GM19467 (cell line): ENCODE data around the gene ATOSB.

Source experiments
- ATAC-seq: cut with Tn5 transposase; IDR thresholded peaks from one replicate; pipeline ENCODE4 v1.9.1; 2021; ENCODE audit warnings: mild to moderate bottlenecking, moderate library complexity; ENCODE audit not compliant: unreplicated experiment

Gene ATOSB

DNA sequence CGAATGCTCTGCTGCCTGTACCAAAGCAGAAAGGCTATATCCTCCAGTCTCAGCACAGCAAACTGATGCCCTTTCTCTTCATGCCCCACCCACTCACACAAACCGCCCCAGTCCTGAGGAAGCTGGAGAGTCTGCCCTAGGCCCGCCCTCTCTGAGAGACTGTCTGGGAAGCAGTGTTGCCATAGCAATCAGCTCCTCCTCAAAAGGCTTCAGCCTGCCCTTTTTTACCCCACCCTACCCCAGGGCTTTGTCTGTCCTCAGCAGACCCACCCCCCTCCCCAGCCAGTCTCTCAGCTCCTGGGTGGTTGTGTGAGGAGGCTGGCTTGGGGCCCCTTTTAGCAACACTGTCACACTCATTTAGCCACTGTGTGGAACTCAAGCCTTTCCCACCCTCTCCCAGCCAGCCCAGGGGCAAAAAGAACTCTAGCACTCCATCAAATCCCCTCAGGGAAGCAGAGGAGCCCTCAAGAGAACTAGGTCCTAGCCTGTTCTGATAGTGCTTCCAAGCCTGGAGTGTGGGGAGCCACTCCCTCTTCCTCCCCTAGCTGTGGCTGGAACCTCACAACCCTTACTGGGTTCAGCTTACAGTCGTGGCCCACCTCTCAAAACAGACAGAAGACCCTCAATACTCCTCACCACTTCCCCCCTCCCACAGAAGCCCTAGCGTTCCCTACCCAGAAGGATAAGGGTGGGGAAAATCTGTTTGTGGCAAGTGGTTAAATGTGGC lies 1.4 kb downstream of the ATOSB start:
- ATAC-seq, result no peak

DNA sequence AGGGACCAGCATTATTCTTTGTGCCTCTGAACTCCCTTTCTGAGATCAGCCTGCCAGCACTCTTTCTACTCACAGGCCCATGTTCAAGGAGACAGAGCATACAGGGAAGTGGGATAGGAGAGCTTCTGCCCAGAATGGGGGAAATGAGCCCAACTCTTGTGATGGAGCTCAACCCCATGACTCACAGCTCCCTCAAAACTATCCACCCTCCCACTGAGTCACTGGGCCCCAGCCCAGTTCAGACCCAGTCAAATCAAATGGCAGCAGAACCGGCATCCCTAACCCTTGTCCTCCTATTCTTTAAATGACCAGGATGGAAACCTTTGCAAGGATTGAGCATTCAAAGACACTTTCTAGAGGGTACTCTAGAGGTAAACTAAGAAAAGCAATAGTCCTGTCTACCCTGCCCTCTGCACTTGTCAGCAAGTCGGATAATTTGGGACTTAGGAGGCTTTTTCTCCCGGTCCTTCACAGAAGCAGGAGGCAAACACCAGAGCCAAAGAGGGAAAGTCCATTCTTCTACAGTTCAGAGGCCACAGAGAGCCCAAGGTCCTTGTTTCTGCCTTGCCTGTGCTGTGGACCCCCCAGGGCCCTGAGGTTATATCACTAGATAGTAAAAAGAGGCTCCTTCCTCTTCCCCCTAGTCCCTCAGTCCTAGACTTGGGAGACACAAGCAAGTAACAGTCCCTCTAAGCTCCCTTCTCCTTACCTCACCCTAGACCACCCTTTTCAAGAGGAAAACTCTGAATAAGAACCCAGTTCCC lies 3.2 kb downstream of the ATOSB start:
- ATAC-seq, result no peak

DNA sequence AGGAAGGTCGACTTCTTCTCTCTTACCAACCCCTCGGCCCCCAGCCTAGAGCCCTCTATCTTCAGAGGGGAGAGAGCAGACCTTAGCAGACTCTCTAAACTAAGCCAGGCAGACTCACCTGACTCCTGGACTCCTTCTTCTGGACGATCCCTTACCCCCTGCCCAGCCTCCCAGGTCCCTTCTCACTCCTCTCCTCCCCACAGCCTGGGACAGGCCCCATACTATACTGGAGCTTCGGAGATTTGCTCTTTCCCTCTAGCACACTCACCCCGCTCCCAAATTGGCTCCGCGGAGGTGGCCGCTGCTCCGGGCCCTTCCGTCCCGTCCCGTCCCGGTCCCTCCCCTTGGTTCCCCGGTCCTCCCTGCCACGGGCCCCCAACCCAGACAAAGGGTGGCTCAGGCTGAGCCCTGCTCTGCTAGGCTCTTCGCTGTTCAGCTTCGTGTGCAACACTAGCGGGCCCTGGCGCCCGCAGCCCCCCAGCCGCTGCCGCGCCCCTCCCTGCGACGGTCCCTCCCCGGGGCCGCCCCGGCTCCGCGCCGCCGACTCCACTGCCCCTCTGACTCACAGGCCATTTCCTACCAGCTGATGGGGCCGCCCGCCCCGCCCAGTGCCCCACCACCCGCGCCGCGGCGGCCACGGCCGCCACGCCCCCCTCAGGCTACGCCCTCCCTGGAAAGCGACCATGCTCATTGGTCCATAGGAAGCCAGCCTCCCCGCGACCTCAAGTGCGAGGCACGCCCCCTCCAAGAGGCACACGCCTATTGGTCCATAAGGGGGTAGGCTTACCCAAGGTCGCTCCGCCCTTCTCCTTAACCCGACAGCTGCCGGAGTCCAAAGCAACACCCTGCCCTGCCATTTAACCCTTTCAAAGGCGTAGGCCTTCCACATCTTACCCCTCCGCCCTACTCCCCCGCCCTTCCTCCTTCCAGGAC lies 4.4 kb downstream of the ATOSB start:
- ATAC-seq, result peak; percentile 53

DNA sequence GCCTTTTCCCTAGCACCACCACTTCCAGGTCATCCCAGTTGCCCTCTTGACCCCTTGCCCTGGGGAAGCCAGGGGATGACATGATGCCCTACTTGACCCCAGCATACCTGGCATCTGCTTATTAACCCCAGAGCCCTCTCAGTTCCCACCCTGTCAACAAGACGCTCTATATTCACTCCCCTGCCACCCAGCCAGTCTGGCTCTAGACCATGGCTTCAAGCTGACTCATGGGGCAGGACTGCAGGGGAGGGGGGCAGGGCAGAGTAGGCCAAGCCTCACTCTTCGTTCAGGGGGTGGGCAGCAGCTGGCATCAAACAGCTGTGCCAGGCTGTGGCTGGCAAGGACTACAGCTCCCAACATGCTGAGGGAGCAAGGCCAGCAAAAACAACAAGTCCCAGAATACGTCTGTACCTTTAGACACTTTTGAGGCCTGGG lies 5.3 kb downstream of the ATOSB start:
- ATAC-seq, result no peak

DNA sequence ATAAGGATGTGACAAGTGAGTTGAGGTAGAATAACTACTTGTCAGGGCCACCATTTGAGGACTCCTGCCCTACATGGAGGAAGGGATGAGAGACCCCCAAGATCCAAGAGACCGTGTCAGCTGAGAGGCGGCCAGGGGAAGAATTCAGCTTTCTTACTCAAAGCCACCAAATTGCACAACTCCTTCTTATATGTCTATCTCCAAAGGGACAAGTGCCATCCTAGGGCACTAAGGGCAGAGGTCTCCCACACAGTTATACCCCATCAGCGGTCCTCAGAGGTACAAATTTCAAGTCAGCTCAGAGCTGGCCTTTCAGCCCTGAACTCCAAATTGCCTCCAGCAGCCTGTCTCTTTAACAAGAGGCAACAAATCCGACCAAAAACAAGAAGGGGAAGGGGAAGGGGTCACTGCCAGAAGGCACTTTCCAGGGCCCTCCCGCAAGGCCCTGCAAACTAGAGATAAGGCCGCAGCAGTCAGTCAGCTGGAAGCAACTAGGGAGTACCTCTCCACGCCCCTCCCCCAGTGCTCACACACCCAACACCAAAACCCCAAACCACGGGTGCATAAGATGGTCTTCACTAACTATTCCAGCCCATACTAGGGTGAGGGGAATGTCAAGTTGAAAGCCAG lies 6.6 kb downstream of the ATOSB start:
- ATAC-seq, result no peak

DNA sequence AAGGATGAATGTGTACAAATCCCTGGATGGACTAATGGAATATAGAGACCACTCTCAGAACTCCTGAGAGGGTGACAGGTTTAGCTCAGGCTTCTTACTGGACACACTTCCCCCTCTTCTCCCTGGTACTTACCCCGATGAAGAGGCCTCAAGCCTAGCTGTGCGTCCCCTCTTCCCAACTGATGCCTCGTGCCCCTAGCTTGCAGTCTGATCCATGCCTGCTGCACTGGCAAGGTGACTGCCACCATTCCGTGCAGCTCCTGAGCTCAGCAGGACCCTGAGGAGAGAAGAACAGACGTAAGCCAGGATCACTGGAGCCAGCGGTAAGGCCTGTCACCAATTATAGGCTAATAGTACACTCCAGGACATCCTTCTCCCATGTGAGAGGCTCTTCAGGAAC lies 7.2 kb downstream of the ATOSB start:
- no peak for ATAC-seq

DNA sequence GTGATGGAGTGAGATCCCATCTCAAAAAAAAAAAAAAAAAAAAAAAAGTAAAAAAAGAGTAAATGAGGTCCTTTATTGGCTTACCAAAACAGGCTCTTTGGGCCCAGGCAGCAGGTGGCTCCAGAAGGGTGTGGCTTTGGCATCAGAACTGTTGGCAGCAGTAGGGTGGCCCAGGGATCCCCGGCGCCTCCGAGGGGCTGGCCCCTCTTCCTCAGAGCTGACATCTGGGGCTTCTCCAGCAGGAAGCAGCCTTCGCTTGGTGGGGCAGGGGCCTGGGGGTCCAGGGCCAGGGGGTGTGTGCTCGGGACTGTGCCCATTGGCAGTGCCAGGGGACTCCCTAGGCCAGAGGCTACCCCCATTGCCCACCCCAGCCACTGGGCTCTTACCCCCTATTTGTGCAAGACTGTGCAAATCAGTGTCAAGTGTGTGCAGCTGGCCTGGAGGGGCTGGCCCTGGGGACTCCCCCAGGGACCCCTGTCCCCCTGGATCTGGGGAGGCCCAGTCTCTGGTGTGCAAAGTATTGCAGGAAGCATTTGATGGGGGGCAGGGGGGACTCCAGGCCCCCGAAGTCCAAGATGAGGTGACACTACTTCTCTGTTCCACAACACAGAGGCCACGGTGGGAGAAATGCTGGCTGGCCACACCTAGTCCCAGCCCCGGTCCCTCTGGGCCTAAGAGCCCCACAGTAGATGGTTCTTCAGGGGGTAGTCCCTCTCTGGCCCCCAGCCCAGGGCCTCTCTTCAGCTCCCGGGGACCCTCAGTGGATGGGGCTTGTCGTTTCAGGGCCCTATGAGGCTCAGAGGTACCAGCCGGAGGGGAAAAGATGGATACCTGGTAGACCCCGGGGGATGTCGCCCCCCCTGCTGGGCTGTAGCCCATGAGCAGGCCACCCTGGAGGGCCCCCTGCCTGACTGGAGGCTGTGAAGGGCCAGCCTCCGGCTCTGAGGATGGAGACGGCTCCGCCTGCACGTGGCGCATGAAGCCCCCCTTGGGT lies 8.1 kb downstream of the ATOSB start:
- no peak for ATAC-seq

DNA sequence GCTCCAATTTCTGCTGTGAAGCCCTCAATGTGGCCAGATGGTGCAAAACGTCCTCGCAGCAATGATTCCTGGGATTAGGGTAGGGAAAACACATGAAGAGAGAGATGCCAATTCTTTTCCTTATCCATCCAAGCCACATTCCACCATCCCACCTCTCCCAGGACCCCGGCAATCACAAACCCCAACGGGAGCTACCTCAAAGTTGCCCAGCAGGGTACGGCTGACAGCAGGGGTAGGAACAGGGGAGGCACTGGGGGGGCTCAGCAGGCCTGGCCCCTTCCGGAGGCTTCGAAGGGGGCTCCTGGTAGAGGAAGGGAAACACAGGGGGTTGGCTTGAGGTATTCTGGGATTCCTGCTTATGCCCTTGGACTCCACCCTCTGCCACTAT lies 9.3 kb downstream of the ATOSB start:
- ATAC-seq, result no peak

DNA sequence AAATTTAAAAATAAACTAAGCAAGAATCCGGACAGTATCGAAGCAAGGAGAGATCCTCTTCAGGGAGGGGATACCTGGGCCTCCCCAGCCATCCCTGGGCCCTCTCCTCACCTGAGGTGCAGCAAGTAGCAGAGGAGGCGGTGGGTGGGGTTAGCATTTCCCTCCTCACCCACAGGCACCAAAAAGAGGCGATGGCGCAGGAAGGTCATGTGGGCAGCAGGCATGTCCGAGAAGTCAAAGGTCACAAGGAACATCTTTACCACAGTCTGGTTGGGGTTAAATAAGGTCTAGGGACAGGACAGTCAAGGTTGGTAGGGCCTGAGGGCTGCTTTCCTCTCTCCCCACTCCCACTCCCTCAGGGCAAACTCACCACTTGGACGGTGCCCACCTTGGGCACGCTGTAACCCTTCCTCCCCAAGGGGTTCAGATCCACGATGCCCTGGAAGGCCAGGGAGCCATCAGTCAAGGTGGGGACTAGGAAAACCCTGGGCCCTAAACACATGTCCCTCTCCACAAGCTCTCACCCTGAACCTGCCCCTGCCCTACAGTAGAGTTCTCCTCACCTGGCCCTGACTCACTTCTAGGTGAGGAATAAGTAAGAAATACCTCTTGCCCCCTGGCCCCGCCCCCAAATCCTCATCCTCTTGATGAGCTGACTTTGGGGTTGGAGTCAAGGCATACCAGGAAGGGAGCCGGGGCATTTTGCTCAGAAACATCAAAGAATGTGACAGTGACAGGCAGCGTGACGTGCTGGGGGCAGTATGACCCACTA lies 9.9 kb downstream of the ATOSB start:
- no peak for ATAC-seq

DNA sequence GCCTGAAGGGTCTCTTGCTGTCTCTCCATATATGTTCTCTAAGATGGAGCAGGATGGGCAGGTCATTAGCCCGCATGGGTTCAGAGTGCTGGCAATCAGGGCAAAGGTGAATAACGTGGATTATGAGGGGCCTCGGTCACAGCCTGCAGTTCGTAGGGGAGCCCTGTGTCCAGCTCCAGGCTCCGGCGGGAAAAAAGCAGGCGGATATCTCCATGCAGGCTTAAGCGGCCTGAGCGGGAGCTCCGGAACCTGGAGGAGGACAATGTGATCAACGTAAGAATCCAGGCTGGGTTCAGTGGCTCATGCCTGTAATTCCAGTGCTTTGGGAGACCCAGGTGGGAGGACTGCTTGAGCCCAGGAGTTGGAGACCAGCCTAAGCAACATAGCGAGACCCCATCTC lies 10.5 kb downstream of the ATOSB start:
- no peak for ATAC-seq

DNA sequence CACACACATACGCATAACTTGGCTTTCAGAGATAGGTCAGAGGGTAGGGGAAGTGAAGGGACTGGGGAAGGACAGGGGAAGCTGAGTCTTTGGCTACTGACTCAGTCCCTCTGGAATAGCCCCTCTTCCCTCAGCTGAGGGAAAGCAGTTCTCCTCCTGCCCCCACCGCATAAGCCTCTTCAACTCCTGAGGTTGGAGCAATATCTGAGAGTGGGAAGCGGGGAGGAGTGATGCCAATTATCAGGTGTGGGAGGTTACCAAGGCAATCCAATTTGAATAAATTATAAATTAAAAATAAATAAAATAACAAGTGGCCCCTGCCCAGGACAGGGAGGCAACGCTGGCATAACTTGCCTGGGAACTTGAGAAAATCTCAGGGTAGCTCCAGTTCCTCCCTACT lies 11.1 kb downstream of the ATOSB start:
- no peak for ATAC-seq

DNA sequence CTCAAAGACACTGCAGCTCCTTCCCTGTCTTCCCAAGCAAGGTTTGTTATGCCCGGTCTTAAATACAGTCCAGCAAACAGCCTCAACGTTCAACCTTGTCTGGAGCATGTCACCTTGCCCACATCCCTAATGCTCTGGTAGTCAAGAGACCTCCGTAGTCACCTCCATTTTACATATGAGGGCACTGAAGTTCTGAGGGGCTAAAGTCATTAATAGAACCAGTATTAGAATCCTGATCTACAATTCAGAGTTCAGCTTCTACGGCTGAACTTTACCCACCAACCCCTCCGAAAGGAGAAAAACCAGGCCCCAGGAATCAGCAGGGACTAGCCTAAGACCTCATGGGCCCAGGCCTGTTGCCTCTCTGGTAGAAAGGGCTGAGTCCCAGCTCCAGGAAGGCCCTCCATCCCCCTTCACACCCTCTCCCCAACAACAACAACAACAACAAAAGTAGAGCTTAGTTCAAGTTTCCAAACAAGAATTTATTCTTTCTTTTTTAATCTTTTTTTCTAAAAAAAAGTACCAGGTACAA lies 11.9 kb downstream of the ATOSB start:
- no peak for ATAC-seq

DNA sequence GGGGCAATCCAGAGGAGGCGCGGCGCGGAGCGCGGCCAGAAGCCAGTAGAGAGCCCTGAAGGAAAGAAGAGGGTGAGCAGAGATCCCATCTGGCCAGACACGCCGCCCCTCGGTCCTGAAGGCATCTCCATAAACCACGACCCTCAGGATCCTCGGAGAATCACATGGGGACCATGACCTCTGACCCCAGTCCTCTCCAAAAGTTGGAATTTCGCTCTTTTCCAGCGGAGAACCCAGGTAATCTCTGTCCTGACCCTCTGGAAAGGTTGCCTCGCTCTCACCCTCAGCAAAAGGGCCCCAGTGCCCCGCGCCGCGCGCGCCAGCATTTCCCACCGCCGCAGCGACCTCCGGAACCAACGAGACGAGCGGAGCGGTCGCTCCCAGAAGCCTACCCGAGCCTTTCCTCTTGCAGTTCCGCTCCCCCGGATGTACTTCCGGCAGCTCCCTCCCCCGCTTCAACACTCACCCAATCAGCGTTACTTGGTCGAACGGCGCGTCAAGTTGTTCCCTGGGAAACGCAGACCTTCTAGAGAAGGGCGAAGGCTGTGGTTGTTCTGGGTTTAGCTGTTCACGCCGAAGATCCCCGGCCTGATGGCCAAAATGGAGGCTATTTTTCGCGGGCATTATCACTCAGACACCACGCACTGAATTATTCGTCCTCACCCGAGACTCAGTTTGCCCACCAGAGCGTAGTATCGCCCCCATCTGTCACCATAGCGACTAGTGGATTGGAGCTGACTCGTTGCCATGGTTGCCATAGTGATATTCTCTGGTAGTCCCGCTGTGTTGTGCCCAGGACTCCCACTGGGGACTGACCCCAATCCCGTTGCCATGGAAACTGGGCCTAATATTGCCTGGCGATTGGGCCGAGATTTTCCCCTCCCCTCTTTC lies 12.6 kb downstream of the ATOSB start, which contains the start of gene STOML2:
Gene STOML2, minus strand, starts transcription at position 363 of the 891 bp plus-strand sequence. Its CDS starts 37 bp downstream, at position 326.
- ATAC-seq, result peak; percentile 89

DNA sequence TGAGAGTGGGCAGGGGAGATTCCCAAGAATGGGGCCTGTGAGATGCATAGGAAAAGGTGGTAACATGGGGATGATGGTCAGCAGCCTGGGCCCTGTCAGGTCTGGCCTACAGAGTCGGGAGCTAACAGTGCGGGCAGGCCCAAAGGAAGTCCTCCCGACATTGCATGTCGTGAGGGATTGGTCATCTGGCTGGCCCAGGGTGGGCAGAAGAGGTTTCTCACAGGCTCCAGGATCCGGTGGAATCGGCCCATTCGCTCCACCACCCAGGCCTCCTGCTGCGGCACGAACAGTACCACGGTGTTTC lies 13.2 kb downstream of the ATOSB start:
- ATAC-seq, result no peak

DNA sequence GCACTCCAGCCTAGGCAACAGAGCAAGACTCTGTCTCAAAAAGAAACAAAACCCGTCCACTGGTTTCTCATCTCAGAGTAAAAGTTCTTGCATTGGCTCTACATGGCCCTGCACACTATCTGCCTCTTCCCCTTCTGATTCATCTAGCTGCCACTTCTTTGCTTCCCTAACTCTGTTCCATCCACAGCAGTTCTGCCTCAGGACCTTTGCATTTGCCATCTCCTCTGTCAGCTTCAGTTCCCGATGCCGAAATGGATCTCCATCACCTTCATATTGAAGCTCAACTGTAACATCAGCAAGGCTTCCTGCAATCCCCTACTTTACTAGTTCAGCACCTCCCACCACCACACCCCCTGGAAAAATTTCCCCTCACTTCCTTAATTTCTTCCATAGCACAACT lies 18.1 kb downstream of the ATOSB start:
- no peak for ATAC-seq

DNA sequence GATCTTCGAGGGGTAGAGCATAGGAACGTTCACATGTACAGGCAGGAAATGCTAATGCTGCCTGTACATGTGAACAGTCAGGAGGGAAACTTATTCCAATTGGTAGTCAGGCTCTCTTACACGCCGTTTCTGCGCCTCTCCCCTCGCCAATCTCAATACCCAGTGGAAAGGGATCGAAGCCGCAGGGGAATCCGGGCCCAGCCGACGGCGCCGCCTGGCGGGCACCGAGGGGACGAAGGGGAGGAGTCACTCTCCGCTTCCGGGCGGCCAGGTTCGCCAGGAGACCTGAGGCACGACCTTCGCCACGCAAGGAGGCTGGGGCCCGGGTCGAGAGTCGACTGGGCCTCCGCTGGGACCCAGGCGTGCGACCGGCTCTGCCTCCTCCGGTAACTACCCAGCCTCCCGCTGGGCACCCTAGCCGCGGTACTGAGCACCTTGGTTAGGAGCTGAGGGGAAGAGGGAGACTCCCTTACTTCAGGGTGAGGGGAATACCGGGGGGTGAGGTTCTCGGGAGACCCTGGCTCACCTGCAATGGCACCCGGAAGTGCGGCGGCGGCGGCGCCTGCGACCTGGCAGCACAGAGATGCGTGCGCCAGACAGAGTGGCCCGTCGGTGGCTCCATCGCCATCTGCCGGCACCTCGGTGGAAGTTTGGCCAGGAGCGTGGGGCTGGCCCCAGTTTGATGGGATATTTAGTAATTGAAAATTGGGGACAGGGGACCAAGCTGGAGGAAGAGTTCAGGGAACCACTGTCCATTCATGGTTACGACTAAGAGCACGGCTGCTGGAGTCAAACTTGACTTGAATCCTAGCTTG lies 19.4 kb downstream of the ATOSB start, which contains the start of gene PIGO:
Gene PIGO, minus strand, starts transcription at position 557 of the 815 bp plus-strand sequence. CDS start 1,026 bp downstream, outside the sequence.
- ATAC-seq, result peak; percentile 84

DNA sequence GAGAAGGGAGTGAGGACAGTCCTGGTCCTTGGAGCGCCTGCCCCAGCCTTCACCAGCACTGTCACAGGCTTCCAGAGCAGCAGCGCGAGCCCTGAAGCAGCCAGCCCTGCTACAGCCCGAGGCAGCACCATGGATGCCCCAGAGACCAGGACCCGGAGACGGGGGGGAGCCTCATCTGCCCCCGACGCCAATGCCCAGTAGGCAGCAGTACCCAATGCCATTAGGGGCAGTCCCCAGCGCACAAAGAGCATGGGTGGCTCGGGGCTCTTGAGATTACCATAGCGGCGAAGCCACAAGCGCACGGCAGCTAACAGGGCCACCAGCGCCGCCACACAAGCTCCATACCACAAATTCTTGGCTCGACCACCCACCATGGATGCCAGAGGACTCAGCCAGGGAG lies 24.1 kb downstream of the ATOSB start:
- no peak for ATAC-seq
